H1 (cell line): Measurements from ENCODE around the gene KCNIP3. TPM values are rescaled to one million over a fixed set of nuclear protein-coding genes. Genes with fewer than 3 reads are reported as not detected.

Experiments used
- CREB1 ChIP-seq: IDR thresholded peaks from 2 replicates; pipeline ENCODE4 v1.6.1; 2012; ENCODE audit warnings: inconsistent platforms
- PHF8 ChIP-seq: fragments of 200-600 bp; sonication (generic); conservative IDR thresholded peaks from 2 replicates; pipeline ENCODE4 v1.7.1; 2012; ENCODE audit warnings: low read depth, mild to moderate bottlenecking, inconsistent platforms, low read length, moderate library complexity
- POLR2A ChIP-seq, 2 experiments: IDR thresholded peaks; 1 replicate in 1 of 2; 2 replicates in 1 of 2; pipeline ENCODE4 v1.6.1; 2011; ENCODE audit warnings: low read depth in 2 of 2, low read length in 2 of 2, mild to moderate bottlenecking in 2 of 2; ENCODE audit errors: control extremely low read depth in 1 of 2
- TAF1 ChIP-seq: IDR thresholded peaks from 2 replicates; pipeline ENCODE4 v1.6.1; 2011; ENCODE audit warnings: mild to moderate bottlenecking, low read depth, low read length
- TAF7 ChIP-seq: optimal IDR thresholded peaks from 2 replicates; pipeline ENCODE3; 2011; ENCODE audit warnings: low read depth, mild to moderate bottlenecking, inconsistent platforms, low read length, moderate library complexity, borderline replicate concordance
- polyA plus RNA-seq, 7 experiments: library from polyadenylated mRNA; depleted of rRNA in 3 of 7; stranded (reverse) in 5 of 7; unstranded in 2 of 7; fragments of >200 nt in 5 of 7; fragments of 200-250 nt in 2 of 7; gene quantifications; 1 replicate in 5 of 7; 2 replicates in 1 of 7; 4 replicates in 1 of 7; pipeline versions ENCODE4 v1.2.1 to v1.2.3, GENCODE V29; 2011 to 2013; ENCODE audit warnings: missing spikeins in 2 of 7, mixed read lengths in 2 of 7
- total RNA-seq: library from RNA; stranded (reverse); fragmentation: NEBNext Ultra II Directional; extraction: Animal tissue kit (Norgen Biotek cat#: 25700); gene quantifications from 2 replicates; pipeline ENCODE4 v1.2.1, GENCODE V29; 2021

KCNIP3 gene
- total and polyA plus RNA-seq, 2 of the 8 experiments (the other 6 are each of a cell fraction or from before 2014, with no cell fraction given) = 0.33 to 1.9 TPM

GRCh38 chr2:95356821-95357700 lies 59.9 kb downstream of the KCNIP3 start (continued):
- no peak for TF ChIP-seq TAF1
- TF ChIP-seq PHF8 = no peak
- TF ChIP-seq TAF7 = no peak
- no peak for TF ChIP-seq CREB1
- TF ChIP-seq POLR2A (IDR thresholded peaks at IDR 0.05; ENCODE audit: control extremely low read depth in 1 of 2, low read depth in 2 of 2, low read length in 2 of 2) = no peak
